Panc1 (cell line): Measurements from ENCODE around the gene SPIN2B. TPM values are rescaled to one million over a fixed set of nuclear protein-coding genes. Genes with fewer than 3 reads are reported as not detected.
"Not testable (repeated sequence)": the region's sequence is repeated elsewhere in the genome, so short reads cannot be mapped to it uniquely, and the experiment has no call there.

Experiments
- ATAC-seq: fragments of 200-7000 bp; cut with Tn5 transposase; 2 replicates; pipeline ENCODE4 v1.9.1; 2020; ENCODE audit warnings: mild to moderate bottlenecking, moderate library complexity
- BruUV-seq: library from RNA; stranded (reverse); fragments of 400-500 nt; replicated peaks from 2 replicates; lab custom pipeline; 2021; lab: Mats Ljungman, UMichigan
- CTCF ChIA-PET: fragments of 300-600 bp; sonication (Branson Sonifier 250); formaldehyde crosslinking; loops from one replicate; lab custom pipeline; 2022; ENCODE audit warnings: antibody characterized with exemption; lab: Charles Lee
- POLR2A ChIA-PET: fragments of 300-600 bp; sonication (Branson Sonifier 250); formaldehyde crosslinking; loops from one replicate; lab custom pipeline; 2022; ENCODE audit warnings: antibody characterized with exemption; lab: Charles Lee
- DNase-seq: peaks from one replicate; pipeline ENCODE4 v3.0.0-alpha.2; 2010; ENCODE audit warnings: low read depth, low spot score
- H3K27ac ChIP-seq: 2 replicates; pipeline ENCODE4 v1.5.1; 2011; ENCODE audit warnings: mild to moderate bottlenecking, low read length, inconsistent platforms
- H3K27me3 ChIP-seq: fragments of 200-500 bp; sonication (Bioruptor generic); 2 replicates; pipeline ENCODE4 v1.6.0; 2014; ENCODE audit warnings: low read length, inconsistent platforms; ENCODE audit not compliant: control insufficient read depth, insufficient read depth
- H3K36me3 ChIP-seq: fragments of 200-500 bp; sonication (Bioruptor generic); 2 replicates; pipeline ENCODE4 v1.5.1; 2014; ENCODE audit warnings: inconsistent platforms, mild to moderate bottlenecking, low read length, moderate library complexity; ENCODE audit not compliant: control insufficient read depth, insufficient read depth
- H3K4me1 ChIP-seq: 2 replicates; pipeline ENCODE4 v1.5.1; 2011; ENCODE audit warnings: inconsistent platforms, mild to moderate bottlenecking, low read length, moderate library complexity; ENCODE audit not compliant: control insufficient read depth, insufficient read depth
- H3K4me3 ChIP-seq, 2 experiments: 2 replicates each; pipeline ENCODE4 v1.5.1; 2011 to 2012; ENCODE audit warnings: low read depth in 2 of 2, low read length in 2 of 2, mild to moderate bottlenecking in 2 of 2, inconsistent platforms in 1 of 2, moderate library complexity in 1 of 2
- H3K9me3 ChIP-seq: fragments of 200-500 bp; sonication (Bioruptor generic); 2 replicates; pipeline ENCODE4 v1.5.1; 2014; ENCODE audit warnings: low read depth, mild to moderate bottlenecking, inconsistent platforms, low read length, moderate library complexity; ENCODE audit not compliant: control insufficient read depth, insufficient read depth
- CTCF ChIP-seq: fragments of 450-650 bp; IDR thresholded peaks from 2 replicates; pipeline ENCODE4 v1.5.1; 2017; ENCODE audit warnings: mild to moderate bottlenecking
- POLR2AphosphoS5 ChIP-seq: IDR thresholded peaks from 2 replicates; pipeline ENCODE4 v1.6.1; 2012; ENCODE audit warnings: mild to moderate bottlenecking, low read depth, low read length, moderate library complexity
- REST ChIP-seq, 2 experiments: IDR thresholded peaks; 2 replicates each; pipeline ENCODE4 v1.6.1; 2011 to 2012; ENCODE audit warnings: low read depth in 2 of 2, control low read depth in 1 of 2, low read length in 1 of 2, mild to moderate bottlenecking in 1 of 2, moderate library complexity in 1 of 2; ENCODE audit not compliant: insufficient read depth in 1 of 2
- SIN3A ChIP-seq: IDR thresholded peaks from 2 replicates; pipeline ENCODE4 v1.6.1; 2012; ENCODE audit warnings: low read depth, mild to moderate bottlenecking, low read length, moderate library complexity, borderline replicate concordance; ENCODE audit not compliant: insufficient read depth
- TCF7L2 ChIP-seq: IDR thresholded peaks from 2 replicates; pipeline ENCODE4 v1.6.1; 2011; ENCODE audit warnings: mild to moderate bottlenecking, low read depth, low read length, inconsistent platforms
- in situ Hi-C: cut with HindIII; loops from 2 replicates; pipeline ENCODE4 v1.10.0; 2016; ENCODE audit warnings: low sequenced_read_pairs, low pct_unique_long_range_greater_than_20kb
- intact Hi-C: fragments of 100-400 bp; cut with micrococcal nuclease; formaldehyde crosslinking; loops from one replicate; pipeline ENCODE4 v1.10.0; 2022; ENCODE audit not compliant: unreplicated experiment
- total RNA-seq: library from RNA; stranded (reverse); gene quantifications from one replicate; pipeline ENCODE4 v1.2.1, GENCODE V29; 2021; ENCODE audit not compliant: unreplicated experiment

Gene SPIN2B
- total RNA-seq, 1 experiment from 2014 or later = 8.3 TPM

- intact Hi-C loops = no loop called here
- BruUV-seq = no TSS peak
- Histone ChIP-seq H3K9me3 (no peaks in the 10 kb centered on the region), H3K4me1 (no peaks in the 10 kb centered on the region), H3K27ac (no peak overlapping the region), H3K4me3 (no peak overlapping the region), H3K27me3 (no peaks in the 10 kb centered on the region), H3K36me3 (no peaks in the 10 kb centered on the region)
- ChIA-PET CTCF (no interaction called here), POLR2A (no interaction called here)
- in situ Hi-C loops = no loop called here
- DNase-seq (no peak), ATAC-seq (no peak)
- TF ChIP-seq CTCF (no peak), POLR2AphosphoS5 (no peak), TCF7L2 (no peak), SIN3A (no peak), REST (IDR thresholded peaks at IDR 0.05; ENCODE audit: insufficient read depth in 1 of 2, low read depth in 2 of 2, low read length in 1 of 2) (no peak)
These were observed 16.2 kb upstream of the SPIN2B start for GRCh38 chrX:57137501-57137900.

GRCh38 chrX:57137073-57137472 lies 15.7 kb upstream of the SPIN2B start, which contains the start of gene SPIN2A:
SPIN2A (minus strand) TSS chrX:57137397; CDS start chrX:57136597, 800 bp downstream.
- H3K9me3 ChIP-seq, DNase-seq, H3K27me3 ChIP-seq, in situ Hi-C loops, ATAC-seq, H3K4me3 ChIP-seq, H3K36me3 ChIP-seq, H3K4me1 ChIP-seq, BruUV-seq, H3K27ac ChIP-seq, CTCF ChIA-PET, POLR2A ChIA-PET, intact Hi-C loops: not testable (repeated sequence)

- H3K36me3 ChIP-seq, H3K27me3 ChIP-seq, DNase-seq, ATAC-seq, H3K9me3 ChIP-seq, H3K27ac ChIP-seq, intact Hi-C loops, in situ Hi-C loops, H3K4me1 ChIP-seq, CTCF ChIA-PET, POLR2A ChIA-PET, BruUV-seq, H3K4me3 ChIP-seq: not testable (repeated sequence)
These were observed 15.2 kb upstream of the SPIN2B start for GRCh38 chrX:57136589-57136988.
